Subcutaneous preadipocyte (primary cell): ENCODE data around the gene SPART. TPM values are rescaled to one million over a fixed set of nuclear protein-coding genes. Genes with fewer than 3 reads are reported as not detected.

Experiments
- small RNA-seq: library from RNA; depleted of rRNA; stranded (forward); fragments of <200 nt; gene quantifications from one replicate; pipeline ENCODE3, GENCODE V24; 2012
- total RNA-seq: library from RNA; depleted of rRNA; stranded (reverse); fragments of >200 nt; gene quantifications from 2 replicates; pipeline ENCODE4 v1.2.3, GENCODE V29; 2012

Gene SPART, protein sequence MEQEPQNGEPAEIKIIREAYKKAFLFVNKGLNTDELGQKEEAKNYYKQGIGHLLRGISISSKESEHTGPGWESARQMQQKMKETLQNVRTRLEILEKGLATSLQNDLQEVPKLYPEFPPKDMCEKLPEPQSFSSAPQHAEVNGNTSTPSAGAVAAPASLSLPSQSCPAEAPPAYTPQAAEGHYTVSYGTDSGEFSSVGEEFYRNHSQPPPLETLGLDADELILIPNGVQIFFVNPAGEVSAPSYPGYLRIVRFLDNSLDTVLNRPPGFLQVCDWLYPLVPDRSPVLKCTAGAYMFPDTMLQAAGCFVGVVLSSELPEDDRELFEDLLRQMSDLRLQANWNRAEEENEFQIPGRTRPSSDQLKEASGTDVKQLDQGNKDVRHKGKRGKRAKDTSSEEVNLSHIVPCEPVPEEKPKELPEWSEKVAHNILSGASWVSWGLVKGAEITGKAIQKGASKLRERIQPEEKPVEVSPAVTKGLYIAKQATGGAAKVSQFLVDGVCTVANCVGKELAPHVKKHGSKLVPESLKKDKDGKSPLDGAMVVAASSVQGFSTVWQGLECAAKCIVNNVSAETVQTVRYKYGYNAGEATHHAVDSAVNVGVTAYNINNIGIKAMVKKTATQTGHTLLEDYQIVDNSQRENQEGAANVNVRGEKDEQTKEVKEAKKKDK
- total RNA-seq: 57.3 and 74.7 TPM in 2 replicates

GRCh38 chr13:36346222-36347083, at the start of gene SPART:
TSS of gene SPART (minus strand) at chr13:36346394. CDS start at chr13:36335830, 10,564 bp downstream.

GRCh38 chr13:36297366-36298338, 48.5 kb downstream of the SPART start, which contains the start of gene CCDC169:
TSS of gene CCDC169 (minus strand) at chr13:36297814. CDS start at chr13:36297719, 95 bp downstream.

Small RNA genes lying within 50 kb of the gene (small RNA-seq; reads per million reads assigned to genes)
- not detected for gene RNU6-71P

Other genes starting within 250 kb of the SPART start
- gene DCLK1, start 215.0 kb downstream of the SPART start, total RNA-seq: 38.9 and 78.3 TPM in 2 replicates
- 0.73 and 1.4 TPM in 2 replicates for gene SOHLH2, start 131.8 kb downstream of the SPART start, total RNA-seq
- 3.7 and 4.5 TPM in 2 replicates for gene CCDC169, start 48.6 kb downstream of the SPART start, total RNA-seq
- gene CCNA1, start 86.1 kb upstream of the SPART start, total RNA-seq: 0.20 and 0.73 TPM in 2 replicates